Ramos (cell line): Measurements from ENCODE around the gene FREY1.

Source experiments
- in situ Hi-C: fragments of 300-500 bp; cut with MboI; formaldehyde crosslinking; loops from one replicate; pipeline ENCODE4 v1.14.3; 2022; ENCODE audit warnings: low sequenced_read_pairs; ENCODE audit not compliant: unreplicated experiment

FREY1 gene, protein sequence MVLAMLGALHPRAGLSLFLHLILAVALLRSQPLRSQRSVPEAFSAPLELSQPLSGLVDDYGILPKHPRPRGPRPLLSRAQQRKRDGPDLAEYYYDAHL

DNA sequence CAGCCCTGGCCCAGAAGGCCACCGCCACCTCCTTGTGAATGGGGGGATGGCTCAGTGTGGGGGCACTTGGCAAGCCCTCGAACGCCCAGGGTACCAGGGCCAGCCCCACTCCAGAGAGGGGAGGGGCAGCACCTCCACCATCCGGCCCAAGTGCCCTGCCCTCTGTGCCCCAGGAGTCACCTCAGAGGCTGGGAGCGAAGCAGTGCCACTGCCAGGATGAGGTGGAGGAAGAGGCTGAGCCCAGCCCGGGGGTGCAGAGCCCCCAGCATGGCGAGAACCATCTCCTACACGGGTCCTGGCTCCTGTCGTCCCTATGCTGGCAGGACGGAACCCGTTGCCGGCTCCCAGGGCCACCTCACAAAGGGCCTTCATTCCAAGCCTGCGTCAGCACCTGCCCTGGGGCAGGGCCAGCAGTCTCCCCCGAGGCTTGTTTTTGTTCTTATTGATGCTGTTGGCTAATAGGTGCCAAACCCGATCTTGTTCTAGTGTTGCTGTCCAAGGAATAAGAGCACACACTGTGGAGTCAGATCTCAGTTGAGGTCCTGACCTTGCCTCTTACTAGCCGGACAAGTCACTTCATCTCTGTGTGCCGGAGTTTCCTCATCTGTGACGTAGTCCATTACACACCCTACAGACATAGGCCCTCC lies at the start of gene FREY1:
Gene FREY1, minus strand, starts transcription at position 307 of the 647 bp plus-strand sequence. Its CDS starts 26 bp downstream, at position 281.
- in situ Hi-C loops, result no loop called here

GRCh38 chr11:45949992-45950407 lies 42.9 kb upstream of the FREY1 start:
- in situ Hi-C loops, result no loop called here

- in situ Hi-C loops, result no loop called here
Measured at GRCh38 chr11:45948356-45948755, 41.3 kb upstream of the FREY1 start.

DNA sequence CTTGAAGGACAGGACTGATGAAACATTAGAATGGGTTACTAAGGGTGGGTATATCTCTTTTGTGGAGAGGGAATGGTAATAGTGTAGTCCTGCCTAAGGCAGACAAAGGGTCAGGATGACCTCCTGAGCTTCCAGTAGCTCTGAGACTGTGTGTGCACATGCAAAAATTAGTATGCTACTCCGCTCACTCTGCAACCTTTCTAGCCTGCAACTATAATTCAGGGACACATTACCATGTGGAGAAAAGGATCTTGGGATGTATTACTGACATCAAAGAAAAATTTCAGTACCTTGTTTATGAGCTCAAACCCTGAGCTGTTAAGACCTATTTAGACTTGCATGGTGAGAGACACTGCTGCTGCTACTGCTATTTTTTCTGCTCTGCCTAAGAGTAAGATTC lies 40.8 kb upstream of the FREY1 start:
- in situ Hi-C loops, result no loop called here

GRCh38 chr11:45945397-45945999 lies 38.4 kb upstream of the FREY1 start:
- in situ Hi-C loops, result no loop called here

GRCh38 chr11:45942381-45942780 lies 35.3 kb upstream of the FREY1 start:
- in situ Hi-C loops, result no loop called here

DNA sequence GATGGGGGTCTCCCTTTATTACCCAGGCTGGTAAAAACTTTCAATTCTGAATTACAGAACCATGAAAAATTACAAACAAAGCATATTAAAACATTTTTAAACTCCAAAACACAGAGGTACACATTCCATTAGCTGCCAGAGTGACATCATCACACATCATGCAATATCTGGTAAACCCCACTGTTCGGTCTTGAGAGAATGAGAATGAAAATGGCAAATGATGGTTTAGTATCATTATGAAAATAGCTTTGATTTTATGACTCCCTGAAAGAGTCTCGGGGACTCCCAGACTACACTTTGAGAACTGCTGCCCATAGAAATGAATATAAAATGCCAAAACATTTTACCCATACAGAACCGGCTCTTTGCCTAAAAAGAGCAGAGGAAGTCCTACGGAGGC lies 34.2 kb upstream of the FREY1 start:
- in situ Hi-C loops, result no loop called here

- in situ Hi-C loops, result no loop called here
Measured at GRCh38 chr11:45939836-45940235, 32.8 kb upstream of the FREY1 start.

DNA sequence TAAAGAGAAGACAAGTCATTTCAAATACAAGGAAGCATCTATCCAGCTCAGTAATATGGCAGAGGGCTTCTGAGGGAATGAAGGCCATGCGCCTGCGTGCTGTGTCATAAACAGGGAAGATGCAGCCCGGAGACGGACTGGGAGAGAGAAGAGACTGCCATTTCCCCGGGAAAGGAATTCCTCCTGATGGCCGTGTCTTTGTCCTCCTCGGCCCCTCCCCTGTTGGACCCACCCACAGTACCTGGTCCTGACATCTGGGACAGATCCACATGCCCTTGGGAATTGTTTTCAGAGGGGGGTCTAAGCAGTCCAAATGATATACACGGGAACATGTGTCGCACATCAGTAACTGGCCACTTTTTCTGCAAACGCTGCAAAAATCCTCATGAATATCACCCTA lies 30.8 kb upstream of the FREY1 start:
- in situ Hi-C loops, result no loop called here

DNA sequence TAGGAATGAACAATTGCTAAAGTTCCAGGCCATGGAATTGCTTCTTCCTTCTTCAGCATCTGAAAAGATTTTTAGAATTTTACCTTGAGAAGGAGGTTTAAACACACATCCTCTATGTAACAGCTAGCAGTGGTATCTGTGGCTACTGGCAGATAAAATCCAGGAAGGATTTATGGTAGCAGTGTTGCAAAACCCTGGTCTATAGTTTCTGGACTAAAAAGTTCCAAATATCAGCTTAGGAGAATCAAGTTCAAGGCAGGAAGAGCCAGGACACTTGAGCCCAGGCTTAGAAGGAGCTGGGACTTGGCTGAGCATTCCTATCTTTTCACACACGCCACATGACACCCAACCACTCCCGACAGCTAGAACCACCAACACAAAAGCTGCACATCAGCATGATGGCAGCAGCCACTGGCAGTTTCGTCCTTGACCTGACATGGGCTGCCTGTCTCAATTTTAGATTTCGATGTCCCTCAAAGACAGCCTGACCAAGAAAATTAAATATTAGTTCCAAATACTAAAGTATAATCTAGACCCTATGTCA lies 29.5 kb upstream of the FREY1 start:
- in situ Hi-C loops, result no loop called here

DNA sequence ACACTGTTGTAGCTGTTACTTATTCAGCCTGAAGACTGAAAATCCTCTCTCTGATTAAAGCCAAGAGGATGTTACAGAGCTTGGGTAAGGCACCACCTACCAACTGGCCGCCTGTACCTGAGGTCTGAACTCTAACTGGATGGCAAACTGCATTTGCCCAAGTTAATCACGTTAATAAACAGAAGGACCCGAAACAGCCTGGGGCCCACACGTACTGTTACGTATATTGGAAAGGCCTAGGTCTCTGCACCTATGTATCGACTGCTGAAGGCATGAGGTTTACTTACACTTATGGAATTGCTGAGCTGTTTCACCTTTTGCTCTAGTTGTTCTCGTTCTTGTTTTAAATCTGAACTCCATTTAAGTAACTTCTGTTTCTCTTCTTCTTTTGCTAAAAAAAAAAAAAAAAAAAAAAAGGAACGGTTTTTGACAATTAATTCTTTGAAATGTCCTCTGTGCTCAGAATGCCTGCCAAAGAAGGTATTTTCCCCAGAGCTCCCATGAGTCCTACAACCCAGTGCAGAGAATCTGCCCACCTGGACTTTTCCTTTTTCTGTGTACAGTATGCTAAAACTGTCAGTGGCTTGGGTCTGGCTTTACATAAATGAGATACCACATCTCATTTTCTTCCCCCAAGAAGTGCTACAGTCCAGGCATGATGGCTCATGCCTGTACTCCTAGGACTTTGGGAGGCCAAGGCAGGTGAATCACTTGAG lies 28.4 kb upstream of the FREY1 start:
- in situ Hi-C loops, result no loop called here

- in situ Hi-C loops, result no loop called here
Measured at GRCh38 chr11:45934580-45935318, 27.7 kb upstream of the FREY1 start.

DNA sequence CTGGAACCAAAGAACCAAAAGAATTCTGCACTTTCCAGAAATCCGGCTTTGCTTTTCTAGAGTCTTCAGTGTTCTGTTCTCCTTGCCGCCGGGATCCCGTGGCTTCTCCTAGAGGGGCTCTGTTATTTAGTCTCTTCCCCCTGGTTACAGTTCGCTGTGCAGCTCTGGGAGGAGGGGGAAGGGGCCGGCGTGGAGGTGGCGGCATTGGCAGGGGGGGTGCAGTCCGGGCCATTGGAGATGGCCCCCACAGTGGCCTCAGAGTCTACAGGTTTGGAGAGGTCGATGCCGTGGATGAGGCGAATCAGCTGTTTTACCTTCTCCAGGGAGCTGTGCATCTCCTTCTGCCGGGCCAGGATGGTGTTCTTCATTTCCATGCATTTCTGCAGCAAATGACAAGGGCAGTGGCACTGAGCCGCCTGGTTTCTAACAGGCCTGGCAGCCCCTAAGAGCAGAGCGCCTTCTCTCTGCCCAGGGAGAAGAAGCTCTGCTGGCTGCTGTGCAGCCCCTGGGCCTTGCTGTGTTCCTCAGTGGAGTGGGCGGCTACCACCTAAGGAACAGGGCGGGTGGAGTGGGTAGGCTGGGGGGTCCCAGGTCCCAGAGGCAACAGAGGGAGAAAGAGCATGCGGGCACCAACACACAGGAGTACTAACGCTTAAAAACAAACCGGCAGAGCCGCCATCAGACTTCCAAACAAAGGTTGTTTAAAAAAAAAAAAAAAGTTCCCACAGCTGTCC lies 26.9 kb upstream of the FREY1 start:
- in situ Hi-C loops, result no loop called here

GRCh38 chr11:45933131-45933831 lies 26.2 kb upstream of the FREY1 start:
- in situ Hi-C loops, result no loop called here

DNA sequence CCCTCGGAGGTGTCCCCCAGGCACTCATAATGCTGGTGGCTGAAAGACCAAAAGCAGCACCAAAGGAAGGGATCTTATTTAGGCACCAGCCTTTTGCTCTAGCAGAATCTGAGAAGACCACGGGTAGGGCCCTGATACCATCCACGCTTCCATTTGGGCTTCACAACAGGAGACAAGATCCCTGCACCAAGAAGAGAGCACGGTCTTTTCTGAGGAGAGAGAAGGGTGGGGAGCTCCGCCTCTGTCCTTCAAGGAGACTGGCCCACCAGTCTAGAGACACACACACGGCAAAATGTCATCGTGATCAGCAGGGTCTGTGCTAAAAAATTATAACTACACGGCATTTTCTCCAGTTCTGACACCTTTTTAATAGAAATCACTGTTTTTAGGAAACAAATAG lies 25.1 kb upstream of the FREY1 start:
- in situ Hi-C loops, result no loop called here

DNA sequence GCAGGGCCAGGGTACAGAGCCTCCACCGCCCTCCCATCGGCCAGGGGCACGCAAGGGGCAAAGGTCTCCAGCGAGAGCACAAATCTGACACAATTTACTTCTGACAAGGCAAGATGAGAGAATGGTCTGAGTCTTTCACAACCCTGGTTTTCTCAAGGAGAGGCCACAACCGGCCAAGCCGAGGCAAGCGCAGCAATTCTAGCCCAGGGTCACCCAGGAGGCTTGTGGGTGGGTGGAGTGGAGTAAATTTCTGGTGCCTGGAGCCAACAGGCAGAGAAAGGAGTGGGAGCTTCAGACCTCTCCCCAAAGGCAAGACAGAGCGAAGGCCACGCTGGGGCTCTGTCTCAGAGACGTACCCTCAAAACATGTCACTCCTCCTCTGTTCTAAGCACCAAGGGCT lies 24.7 kb upstream of the FREY1 start:
- in situ Hi-C loops, result no loop called here

DNA sequence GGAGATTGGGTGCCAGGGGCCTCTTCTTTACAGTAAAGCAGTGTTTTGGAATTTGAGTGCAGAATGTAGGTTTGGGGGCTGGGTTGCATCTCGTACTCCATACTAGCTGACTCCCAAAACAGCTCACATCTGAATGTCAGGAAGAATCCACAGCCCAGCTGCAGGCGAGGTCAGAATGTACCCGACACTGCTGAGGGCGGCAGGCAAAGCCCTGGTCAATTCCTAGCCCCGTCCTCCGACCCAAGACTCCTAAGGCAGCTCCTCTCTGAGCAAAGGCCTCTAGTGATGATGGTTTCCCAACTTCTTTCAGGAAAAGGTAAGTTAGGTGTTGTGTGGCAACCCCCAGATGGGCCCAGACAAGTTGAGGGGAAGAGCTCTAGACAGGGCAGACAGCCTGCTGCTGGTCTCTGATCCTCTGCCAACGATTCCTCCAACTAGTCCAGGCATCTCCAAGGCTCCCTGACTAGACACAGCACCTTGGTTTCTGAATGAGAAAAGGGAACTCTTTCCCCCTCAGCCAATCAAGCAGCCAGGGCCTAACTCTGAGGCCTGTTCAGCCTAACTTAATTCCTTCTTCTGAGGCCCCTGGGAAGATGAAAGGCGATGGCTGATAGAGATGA lies 24.0 kb upstream of the FREY1 start:
- in situ Hi-C loops, result no loop called here

DNA sequence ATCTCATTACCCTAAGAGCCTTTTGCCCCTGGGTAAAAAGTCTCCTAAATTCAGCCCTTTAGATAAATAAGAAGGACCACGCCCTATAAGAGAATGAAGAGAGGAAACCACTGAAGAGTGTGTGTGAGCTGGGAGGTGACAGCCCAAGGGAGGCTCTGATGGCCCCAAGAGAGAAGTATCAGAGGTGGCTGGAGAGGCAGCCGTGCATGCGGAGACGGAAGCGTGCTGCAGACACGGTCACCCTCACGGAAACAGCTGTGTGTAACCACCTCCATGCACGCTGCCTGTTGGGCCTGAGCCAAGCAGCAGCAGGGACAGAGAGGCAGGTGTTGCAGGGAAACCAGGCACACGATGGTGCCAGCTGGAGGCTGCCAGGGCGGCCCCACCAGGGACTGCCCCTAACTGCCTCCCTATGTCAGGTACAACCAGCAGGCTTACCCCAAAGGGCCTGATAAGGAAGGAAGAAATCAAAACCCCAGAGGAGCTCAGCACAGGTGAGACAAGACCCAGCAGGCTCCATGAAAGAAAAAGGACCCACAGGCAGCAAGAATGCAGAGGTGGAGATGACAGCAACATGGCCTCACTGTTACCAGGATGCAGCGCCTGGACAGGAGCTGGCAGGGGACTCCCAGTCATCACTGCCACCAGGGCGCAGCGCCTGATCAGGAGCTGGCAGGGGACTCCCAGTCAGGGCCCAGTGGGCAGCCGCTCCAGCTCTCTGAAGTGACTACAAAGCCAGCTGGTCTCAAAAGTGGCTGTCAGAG lies 23.1 kb upstream of the FREY1 start:
- in situ Hi-C loops, result no loop called here
